HG03039 (cell line): ENCODE results near the gene CLASP2.

Experiments
- ATAC-seq: cut with Tn5 transposase; IDR thresholded peaks from one replicate; pipeline ENCODE4 v1.9.1; 2021; ENCODE audit warnings: mild to moderate bottlenecking, moderate library complexity; ENCODE audit not compliant: unreplicated experiment

The CLASP2 gene

DNA sequence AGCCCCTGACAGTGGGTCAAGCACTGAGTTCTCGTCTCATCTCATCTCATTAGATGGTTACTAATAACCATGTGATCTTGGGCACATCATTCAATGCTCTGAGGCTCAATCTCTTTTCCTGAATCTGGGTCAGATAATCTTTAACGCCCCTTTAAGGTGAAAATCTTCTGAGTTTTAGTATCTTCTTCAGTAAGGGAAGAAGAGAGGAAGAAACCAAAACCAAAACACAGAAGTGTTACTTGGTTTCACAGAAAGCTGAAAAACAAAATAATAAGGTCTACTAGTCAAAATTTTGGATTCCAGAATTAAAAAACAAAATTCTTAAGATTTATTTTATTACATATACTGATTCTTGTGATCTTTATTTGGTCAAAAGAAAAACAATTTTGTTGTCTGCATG is 78.2 kb downstream of the CLASP2 start:
- ATAC-seq: no peak

- no peak for ATAC-seq
Measured at GRCh38 chr3:33637482-33637881, 80.6 kb downstream of the CLASP2 start.

DNA sequence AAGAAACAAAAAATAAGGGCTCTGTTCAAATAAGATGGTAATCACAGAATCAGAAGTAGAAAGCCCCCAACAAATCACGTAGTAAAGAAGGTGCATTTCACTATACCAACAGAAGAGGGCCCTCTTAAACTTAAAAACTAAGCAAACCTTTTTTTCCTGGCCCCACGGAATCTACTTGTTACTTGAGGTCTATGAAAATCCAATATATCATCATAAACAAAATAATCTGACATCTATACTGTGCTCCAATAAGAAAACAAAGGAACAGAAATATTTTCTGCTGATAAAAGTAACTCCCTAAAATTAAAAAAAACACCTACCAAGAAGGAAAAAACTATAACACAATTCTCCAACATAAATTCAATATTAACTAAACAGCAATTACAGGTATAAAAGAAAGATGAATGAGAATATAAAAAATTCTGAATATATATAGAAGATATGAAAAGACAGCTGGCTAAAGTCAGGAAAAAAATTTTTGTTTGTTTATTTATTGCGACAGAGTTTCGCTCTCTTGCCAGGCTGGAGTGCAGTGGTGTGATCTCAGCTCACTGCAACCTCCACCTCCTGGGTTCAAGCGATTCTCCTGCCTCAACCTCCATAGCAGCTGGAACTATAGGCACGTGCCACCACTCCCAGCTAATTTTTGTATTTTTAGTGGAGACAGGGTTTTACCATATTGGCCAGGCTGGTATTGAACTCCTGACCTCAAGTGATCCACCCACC is 81.8 kb downstream of the CLASP2 start:
- ATAC-seq: no peak

- no peak for ATAC-seq
Measured at GRCh38 chr3:33634262-33634661, 83.8 kb downstream of the CLASP2 start.

DNA sequence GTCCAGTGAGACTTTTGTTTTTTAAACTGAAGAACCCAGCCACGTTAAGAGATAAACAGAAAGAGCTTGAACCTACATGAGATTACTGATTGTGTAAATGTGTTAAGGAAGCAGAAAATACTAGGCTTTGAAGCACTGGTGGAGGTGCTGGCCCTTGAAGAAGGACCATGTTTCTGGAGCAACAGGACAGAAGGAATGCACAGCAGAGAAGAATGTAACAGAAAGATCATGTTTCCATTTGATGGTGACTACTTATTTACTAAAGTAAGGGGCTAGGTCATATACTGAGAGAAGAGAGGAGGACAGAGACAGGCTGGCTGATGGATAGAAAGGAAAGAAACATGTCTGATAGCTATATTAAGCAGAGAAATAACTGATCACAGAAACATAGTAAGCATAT is 88.8 kb downstream of the CLASP2 start:
- no peak for ATAC-seq

DNA sequence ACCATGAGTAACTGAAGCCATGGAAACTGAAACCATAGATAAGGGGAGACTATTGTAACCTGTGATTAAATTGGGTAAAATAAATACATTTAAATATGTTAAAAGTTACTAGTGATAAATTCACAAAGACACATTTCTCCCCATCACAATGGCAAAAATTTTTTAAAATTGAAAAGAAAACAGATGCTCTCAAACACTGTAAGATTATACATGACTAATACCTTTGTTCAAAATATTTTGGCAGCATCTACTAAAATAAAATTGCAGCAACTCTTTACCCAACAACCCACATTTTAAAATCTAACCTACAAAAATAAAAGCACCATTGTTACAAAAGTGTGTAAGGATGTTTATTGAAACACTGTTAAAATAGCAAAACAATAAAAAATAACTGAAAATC is 93.3 kb downstream of the CLASP2 start:
- ATAC-seq: no peak

- no peak for ATAC-seq
Measured at GRCh38 chr3:33613041-33613440, 105.0 kb downstream of the CLASP2 start.

- ATAC-seq: no peak
Measured at GRCh38 chr3:33612607-33613006, 105.4 kb downstream of the CLASP2 start.

- no peak for ATAC-seq
Measured at GRCh38 chr3:33602829-33603228, 115.2 kb downstream of the CLASP2 start.

GRCh38 chr3:33597257-33597689 is 120.8 kb downstream of the CLASP2 start:
- no peak for ATAC-seq

- no peak for ATAC-seq
Measured at GRCh38 chr3:33592999-33593398, 125.1 kb downstream of the CLASP2 start.

- no peak for ATAC-seq
Measured at GRCh38 chr3:33590541-33590940, 127.5 kb downstream of the CLASP2 start.

GRCh38 chr3:33586402-33586801 is 131.7 kb downstream of the CLASP2 start:
- no peak for ATAC-seq

- ATAC-seq: no peak
Measured at GRCh38 chr3:33582234-33582633, 135.8 kb downstream of the CLASP2 start.

GRCh38 chr3:33581666-33582065 is 136.4 kb downstream of the CLASP2 start:
- ATAC-seq: no peak

DNA sequence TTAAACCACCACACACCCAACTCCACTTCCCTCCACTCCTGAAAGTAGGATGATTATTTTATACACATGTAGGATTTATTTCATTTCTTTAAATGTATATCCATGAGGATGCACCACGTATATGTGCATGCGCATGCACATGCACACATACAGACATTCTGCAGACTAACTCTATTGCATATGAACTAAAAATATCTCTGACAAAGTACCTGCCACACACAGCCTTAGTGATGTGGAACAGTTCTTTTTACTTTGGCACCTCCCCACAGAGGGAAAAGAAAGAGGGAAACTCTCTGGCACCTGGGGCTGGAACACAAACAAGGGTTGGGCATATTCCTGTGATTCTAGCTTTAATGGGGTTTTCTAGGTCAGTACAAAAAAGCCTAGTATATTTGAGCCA is 138.2 kb downstream of the CLASP2 start:
- no peak for ATAC-seq

GRCh38 chr3:33579178-33579510 is 138.9 kb downstream of the CLASP2 start:
- no peak for ATAC-seq

DNA sequence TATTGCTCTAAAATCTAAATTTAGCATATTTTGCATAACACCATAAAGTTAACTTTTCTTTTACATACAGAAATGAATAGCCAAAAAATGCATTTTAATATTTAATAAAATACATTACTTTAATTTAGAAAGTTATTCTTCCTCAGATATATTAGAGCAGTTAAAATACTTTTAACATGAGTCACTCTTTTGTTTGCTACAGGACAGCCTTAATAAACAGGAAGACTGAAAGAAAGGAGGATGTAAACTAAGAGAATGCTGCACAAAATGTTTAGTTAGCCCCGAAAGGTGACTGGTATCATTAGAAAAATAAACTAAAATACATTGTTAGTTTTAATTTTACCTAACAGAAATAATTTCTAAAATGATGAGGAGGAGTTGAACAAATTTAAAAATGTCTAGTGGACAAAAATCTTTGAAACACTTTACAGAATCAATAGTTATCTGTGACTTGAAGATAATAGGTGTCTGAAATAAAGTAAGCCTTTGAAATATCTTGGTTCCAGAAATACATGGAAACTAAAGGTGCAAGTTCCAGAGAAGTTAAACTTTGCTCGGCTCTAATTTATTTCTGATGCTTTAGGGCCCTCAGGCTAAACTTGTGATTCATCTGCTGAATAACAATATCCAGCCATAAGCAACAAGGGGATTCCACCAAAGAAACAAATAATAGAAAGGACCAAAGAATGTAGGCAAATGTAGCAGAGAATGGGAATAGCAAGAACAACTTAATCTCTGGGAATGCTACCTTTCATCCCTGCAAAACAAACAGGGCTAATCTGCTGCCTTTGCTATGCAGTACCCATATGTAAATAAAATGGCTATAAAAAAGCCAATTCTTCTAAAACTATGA is 139.5 kb downstream of the CLASP2 start:
- ATAC-seq: no peak

DNA sequence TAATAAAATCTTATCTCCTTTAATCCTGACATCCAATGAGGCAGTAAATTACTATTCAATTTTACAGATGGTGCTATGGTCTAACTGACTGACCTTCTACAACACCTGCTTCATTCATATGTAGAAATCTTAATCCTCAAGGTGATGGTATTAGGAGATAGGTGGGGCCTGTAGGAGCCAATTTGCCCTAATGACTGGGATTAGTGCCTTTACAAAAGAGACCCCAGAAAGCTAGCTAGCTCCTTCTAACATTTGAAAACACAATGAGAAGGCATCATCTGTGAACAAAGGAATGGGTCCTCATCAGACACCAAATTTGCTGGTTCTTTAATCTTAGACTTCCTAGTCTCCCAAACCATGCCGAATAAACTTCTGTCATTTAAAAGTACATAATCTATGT is 140.5 kb downstream of the CLASP2 start:
- no peak for ATAC-seq

DNA sequence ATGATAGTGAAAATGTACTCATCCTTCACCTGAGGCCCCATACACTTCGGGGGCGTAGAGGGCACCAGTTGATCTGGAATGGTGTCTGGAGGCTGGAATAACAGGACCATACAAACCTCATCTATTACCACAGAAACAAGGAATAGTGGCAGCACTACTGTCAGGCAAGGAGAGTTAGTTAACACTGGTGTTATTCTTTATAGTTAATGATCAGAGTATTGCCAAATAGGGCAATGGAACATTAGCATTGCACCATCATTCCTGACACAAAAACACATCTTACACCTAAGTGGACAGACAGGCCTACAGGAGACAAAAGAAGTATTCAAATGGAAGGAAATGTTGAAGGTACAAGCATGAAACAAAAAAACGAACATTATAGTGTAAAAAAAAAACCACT is 140.9 kb downstream of the CLASP2 start:
- ATAC-seq: no peak

- no peak for ATAC-seq
Measured at GRCh38 chr3:33575311-33575710, 142.7 kb downstream of the CLASP2 start.

- ATAC-seq: no peak
Measured at GRCh38 chr3:33557829-33558228, 160.2 kb downstream of the CLASP2 start.
